K562 (cell line): ENCODE data around the gene MYLK3. TPM values are rescaled to one million over a fixed set of nuclear protein-coding genes. Genes with fewer than 3 reads are reported as not detected.

Experiments used
- ATAC-seq: fragments of 200-7000 bp; cut with Tn5 transposase; 3 replicates; pipeline ENCODE4 v1.9.1; 2020; ENCODE audit warnings: moderate library complexity
- BruUV-seq: library from RNA; stranded (reverse); fragments of 400-500 nt; replicated peaks from 2 replicates; lab custom pipeline; 2021; lab: Mats Ljungman, UMichigan
- CTCF ChIA-PET: fragments of 300-600 bp; formaldehyde crosslinking; extraction: SDS; loops from one replicate; lab custom pipeline; 2021; ENCODE audit warnings: low intra/inter-chr PET ratio; lab: Yijun Ruan, JAX
- POLR2A ChIA-PET: fragments of 300-600, 350-650 bp; sonication (Branson Sonifier 250); formaldehyde crosslinking; extraction: SDS; loops from one replicate; lab custom pipeline; 2021; ENCODE audit warnings: antibody characterized with exemption, inconsistent platforms; lab: Yijun Ruan, JAX
- DNase-seq, 4 experiments: peaks; one replicate each; pipeline versions ENCODE4 v3.0.0 to v3.0.0-alpha.2; 2011 to 2018; ENCODE audit warnings: low spot score in 3 of 4, mixed read lengths in 3 of 4; ENCODE audit errors: extremely low read depth in 1 of 4
- FAIRE-seq: peaks from 2 replicates; lab custom pipeline; 2011; peaks lifted over from hg19 to GRCh38; lab: Jason Lieb, UNC
- H2AFZ ChIP-seq: 2 replicates; pipeline ENCODE4 v1.6.0; 2011; ENCODE audit warnings: low read depth, low read length, control low read depth, inconsistent platforms
- H3K27ac ChIP-seq: fragments of 200-600 bp; 3 replicates; pipeline ENCODE4 v1.8.0; 2011; ENCODE audit warnings: low read depth, mild to moderate bottlenecking, control low read depth, inconsistent platforms, low read length, moderate library complexity, mixed read lengths; ENCODE audit errors: extremely low read depth
- H3K27me3 ChIP-seq, 2 experiments: fragments of 300-600 bp in 1 of 2; 2 replicates in 1 of 2; 3 replicates in 1 of 2; pipeline versions ENCODE4 v1.6.0 to v1.8.0; 2011; ENCODE audit warnings: inconsistent platforms in 2 of 2, low read length in 2 of 2, mild to moderate bottlenecking in 1 of 2, mixed read lengths in 1 of 2, moderate library complexity in 1 of 2; ENCODE audit not compliant: control insufficient read depth in 2 of 2, insufficient read depth in 2 of 2
- H3K36me3 ChIP-seq: fragments of 300-600 bp; 3 replicates; pipeline ENCODE4 v1.8.0; 2011; ENCODE audit warnings: mild to moderate bottlenecking, low read length, inconsistent platforms; ENCODE audit not compliant: control insufficient read depth, insufficient read depth
- H3K4me1 ChIP-seq, 2 experiments: fragments of 200-600 bp in 1 of 2; replicated peaks in 1 of 2; 2 replicates in 1 of 2; 3 replicates in 1 of 2; pipeline versions ENCODE4 v1.5.1 to v1.8.0; 2011; ENCODE audit warnings: inconsistent platforms in 2 of 2, low read length in 2 of 2, mild to moderate bottlenecking in 1 of 2, mixed read lengths in 1 of 2, moderate library complexity in 1 of 2; ENCODE audit not compliant: control insufficient read depth in 2 of 2, insufficient read depth in 2 of 2
- H3K4me2 ChIP-seq: 2 replicates; pipeline ENCODE4 v1.6.1; 2011; ENCODE audit warnings: low read length, control low read depth, inconsistent platforms, mixed read lengths; ENCODE audit not compliant: insufficient read depth
- H3K4me3 ChIP-seq: fragments of 200-600 bp; sonication (generic), shearing (Covaris generic); 2 replicates; pipeline ENCODE4 v1.5.1; 2016; ENCODE audit warnings: control low read depth, inconsistent platforms
- H3K79me2 ChIP-seq: fragments of 200-600 bp; 3 replicates; pipeline ENCODE4 v1.8.0; 2011; ENCODE audit warnings: low read length, inconsistent platforms; ENCODE audit not compliant: control insufficient read depth, insufficient read depth
- H3K9ac ChIP-seq, 2 experiments: 2 replicates each; pipeline versions ENCODE4 v1.6.0 to v1.6.1; 2011; ENCODE audit warnings: low read depth in 2 of 2, low read length in 2 of 2, control low read depth in 1 of 2, inconsistent platforms in 1 of 2, mild to moderate bottlenecking in 1 of 2, mixed read lengths in 1 of 2; ENCODE audit not compliant: insufficient read depth in 1 of 2
- H3K9me1 ChIP-seq: one replicate; pipeline ENCODE4 v1.6.0; 2011; ENCODE audit warnings: inconsistent platforms, mild to moderate bottlenecking, low read length, moderate library complexity; ENCODE audit not compliant: control insufficient read depth, insufficient read depth
- H3K9me3 ChIP-seq: replicated peaks from 2 replicates; pipeline ENCODE4 v1.5.1; 2011; ENCODE audit warnings: low read depth, low read length, inconsistent platforms; ENCODE audit not compliant: control insufficient read depth, insufficient read depth
- H4K20me1 ChIP-seq: replicated peaks from 2 replicates; pipeline ENCODE4 v1.6.1; 2011; ENCODE audit warnings: low read length, inconsistent platforms, mixed read lengths; ENCODE audit not compliant: control insufficient read depth, insufficient read depth
- JUNB ChIP-seq: fragments of 450-650 bp; formaldehyde crosslinking; conservative IDR thresholded peaks from 2 replicates; pipeline ENCODE4 v1.4.0; 2020; ENCODE audit warnings: mild to moderate bottlenecking
- MEF2A ChIP-seq: IDR thresholded peaks from 2 replicates; pipeline ENCODE4 v1.6.1; 2011; ENCODE audit warnings: low read depth, mild to moderate bottlenecking, low read length, moderate library complexity; ENCODE audit not compliant: control insufficient read depth
- ZC3H8 ChIP-seq: fragments of 450-650 bp; IDR thresholded peaks from 2 replicates; pipeline ENCODE4 v1.6.1; 2017
- ZKSCAN3 ChIP-seq: fragments of 250-450 bp; sonication (Bioruptor Pico); IDR thresholded peaks from 2 replicates; pipeline ENCODE4 v1.4.0; 2020
- ZNF282 ChIP-seq: sonication (generic); formaldehyde crosslinking; IDR thresholded peaks from 2 replicates; pipeline ENCODE4 v1.8.1; 2023; ENCODE audit warnings: missing genetic modification reagents
- ZNF551 ChIP-seq: fragments of 250-450 bp; sonication (Bioruptor Pico); IDR thresholded peaks from 2 replicates; pipeline ENCODE4 v1.5.0; 2021; ENCODE audit warnings: mild to moderate bottlenecking, moderate library complexity
- ZNF695 ChIP-seq: fragments of 450-650 bp; formaldehyde crosslinking; IDR thresholded peaks from 2 replicates; pipeline ENCODE4 v1.4.0; 2020; ENCODE audit warnings: mild to moderate bottlenecking, moderate library complexity
- ZNF778 ChIP-seq: fragments of 450-650 bp; formaldehyde crosslinking; IDR thresholded peaks from 2 replicates; pipeline ENCODE4 v1.4.0; 2020; ENCODE audit warnings: mild to moderate bottlenecking, moderate library complexity
- WGBS: fragments of 100-300 bp; shearing (Covaris generic); methylation state at CpG from one replicate; pipeline ENCODE4 v1.1.6; 2016; ENCODE audit warnings: low coverage, mixed read lengths; ENCODE audit not compliant: insufficient coverage; ENCODE audit errors: missing lambda C conversion rate; 5-methylcytosine and 5-hydroxymethylcytosine counted together
- in situ Hi-C: fragments of 300-500 bp; cut with MboI; formaldehyde crosslinking; loops from 4 replicates; pipeline ENCODE4 v1.15.0; 2018; ENCODE audit warnings: inconsistent platforms, mixed read lengths
- intact Hi-C: fragments of 100-400 bp; cut with micrococcal nuclease; formaldehyde crosslinking; loops from 2 replicates; pipeline ENCODE4 v1.14.2; 2022
- polyA plus RNA-seq, 8 experiments: library from polyadenylated mRNA; depleted of rRNA in 4 of 8; stranded (reverse) in 5 of 8; unstranded in 3 of 8; fragments of >200 nt; fragmentation: Nextera tagmentation in 2 of 8; fragmentation: Illumina TruSeq in 1 of 8; extraction: Ambion mirVana in 2 of 8; extraction: Trizol in 1 of 8; gene quantifications; 2 replicates each; pipeline versions ENCODE4 v1.2.1 to v1.2.3, GENCODE V29; 2011 to 2014; ENCODE audit warnings: inconsistent platforms in 1 of 8, missing spikeins in 1 of 8
- total RNA-seq, 7 experiments: library from RNA; depleted of rRNA in 6 of 7; stranded (reverse); fragments of >200 nt in 6 of 7; fragmentation: Illumina TruSeq in 2 of 7; extraction: Trizol in 2 of 7; gene quantifications; 2 replicates each; pipeline versions ENCODE4 v1.2.1 to v1.2.3, GENCODE V29; 2011 to 2021; ENCODE audit warnings: low replicate concordance in 1 of 7
- TF ChIP-seq, protein P1 (sequence below): fragments of 450-650 bp; IDR thresholded peaks from 2 replicates; pipeline ENCODE4 v1.6.1; 2016; ENCODE audit warnings: borderline replicate concordance
- TF ChIP-seq, protein P2 (sequence below): fragments of 450-650 bp; IDR thresholded peaks from 2 replicates; pipeline ENCODE4 v1.6.1; 2016; ENCODE audit warnings: missing biosample characterization, missing genetic modification characterization
- TF ChIP-seq, protein P3 (sequence below), 2 experiments: fragments of 150-350 bp in 1 of 2; IDR thresholded peaks; 2 replicates each; pipeline ENCODE4 v1.6.1; 2012 to 2016; ENCODE audit warnings: low read depth in 2 of 2, low read length in 2 of 2, mild to moderate bottlenecking in 1 of 2, moderate library complexity in 1 of 2

The MYLK3 gene
- total and polyA plus RNA-seq, 9 of the 15 experiments (the other 6 are each of a cell fraction or from before 2014, with no cell fraction given): 0.69 to 10.7 (median 4.7) TPM

DNA sequence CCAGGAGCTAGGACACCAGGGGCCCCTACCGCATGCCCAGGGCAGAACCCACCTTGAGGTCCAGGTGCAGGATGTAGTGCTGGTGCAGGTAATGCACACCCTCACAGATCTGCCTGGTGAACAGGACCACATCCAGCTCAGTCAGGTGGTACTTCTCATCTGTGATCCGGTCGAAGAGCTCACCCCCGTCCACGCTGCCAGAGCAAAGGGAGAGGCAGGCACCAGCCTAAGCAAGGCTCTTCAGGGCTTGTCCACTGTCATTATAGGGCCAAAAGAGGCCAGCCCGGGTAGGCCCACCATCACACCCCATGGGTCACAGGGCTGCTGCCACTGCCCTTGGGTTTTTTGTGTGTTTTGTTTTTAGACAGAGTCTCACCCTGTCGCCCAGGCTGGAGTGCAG, 21.0 kb downstream of the MYLK3 start:
- POLR2A ChIA-PET: interaction anchor here (1.4 kb wide), 1 partner anchor 10 kb away, joined by 4 read pairs; no protein-coding TSS in a partner anchor
- Histone ChIP-seq H3K4me3 (no peak overlapping the region), H3K27ac (no peak overlapping the region), H3K9me3 (peaks cover 2% of the 10 kb centered on the region; the same call in 1 of the 2 replicates), H3K4me1 (peaks cover 0 to 2% of the 10 kb centered on the region in 2 experiments; a peak in 1 of 5 replicates), H4K20me1 (no peaks in the 10 kb centered on the region), H3K79me2 (no peaks in the 10 kb centered on the region), H3K4me2 (no peak overlapping the region)
- DNase-seq (no peak), FAIRE-seq (no peak)
- no peak for TF ChIP-seq ZNF778 (CRISPR knock-in tag)
- no peak for TF ChIP-seq ZNF551 (CRISPR knock-in tag)
- no peak for TF ChIP-seq ZNF282
- no peak for TF ChIP-seq JUNB (CRISPR knock-in tag)
- no peak for TF ChIP-seq ZC3H8
- TF ChIP-seq, protein P1, sequence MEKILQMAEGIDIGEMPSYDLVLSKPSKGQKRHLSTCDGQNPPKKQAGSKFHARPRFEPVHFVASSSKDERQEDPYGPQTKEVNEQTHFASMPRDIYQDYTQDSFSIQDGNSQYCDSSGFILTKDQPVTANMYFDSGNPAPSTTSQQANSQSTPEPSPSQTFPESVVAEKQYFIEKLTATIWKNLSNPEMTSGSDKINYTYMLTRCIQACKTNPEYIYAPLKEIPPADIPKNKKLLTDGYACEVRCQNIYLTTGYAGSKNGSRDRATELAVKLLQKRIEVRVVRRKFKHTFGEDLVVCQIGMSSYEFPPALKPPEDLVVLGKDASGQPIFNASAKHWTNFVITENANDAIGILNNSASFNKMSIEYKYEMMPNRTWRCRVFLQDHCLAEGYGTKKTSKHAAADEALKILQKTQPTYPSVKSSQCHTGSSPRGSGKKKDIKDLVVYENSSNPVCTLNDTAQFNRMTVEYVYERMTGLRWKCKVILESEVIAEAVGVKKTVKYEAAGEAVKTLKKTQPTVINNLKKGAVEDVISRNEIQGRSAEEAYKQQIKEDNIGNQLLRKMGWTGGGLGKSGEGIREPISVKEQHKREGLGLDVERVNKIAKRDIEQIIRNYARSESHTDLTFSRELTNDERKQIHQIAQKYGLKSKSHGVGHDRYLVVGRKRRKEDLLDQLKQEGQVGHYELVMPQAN: no peak
- no peak for TF ChIP-seq MEF2A
- TF ChIP-seq ZKSCAN3 (CRISPR knock-in tag): no peak
- TF ChIP-seq ZNF695: no peak
- TF ChIP-seq, protein P2, sequence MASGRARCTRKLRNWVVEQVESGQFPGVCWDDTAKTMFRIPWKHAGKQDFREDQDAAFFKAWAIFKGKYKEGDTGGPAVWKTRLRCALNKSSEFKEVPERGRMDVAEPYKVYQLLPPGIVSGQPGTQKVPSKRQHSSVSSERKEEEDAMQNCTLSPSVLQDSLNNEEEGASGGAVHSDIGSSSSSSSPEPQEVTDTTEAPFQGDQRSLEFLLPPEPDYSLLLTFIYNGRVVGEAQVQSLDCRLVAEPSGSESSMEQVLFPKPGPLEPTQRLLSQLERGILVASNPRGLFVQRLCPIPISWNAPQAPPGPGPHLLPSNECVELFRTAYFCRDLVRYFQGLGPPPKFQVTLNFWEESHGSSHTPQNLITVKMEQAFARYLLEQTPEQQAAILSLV (tag): no peak
- TF ChIP-seq, protein P3, sequence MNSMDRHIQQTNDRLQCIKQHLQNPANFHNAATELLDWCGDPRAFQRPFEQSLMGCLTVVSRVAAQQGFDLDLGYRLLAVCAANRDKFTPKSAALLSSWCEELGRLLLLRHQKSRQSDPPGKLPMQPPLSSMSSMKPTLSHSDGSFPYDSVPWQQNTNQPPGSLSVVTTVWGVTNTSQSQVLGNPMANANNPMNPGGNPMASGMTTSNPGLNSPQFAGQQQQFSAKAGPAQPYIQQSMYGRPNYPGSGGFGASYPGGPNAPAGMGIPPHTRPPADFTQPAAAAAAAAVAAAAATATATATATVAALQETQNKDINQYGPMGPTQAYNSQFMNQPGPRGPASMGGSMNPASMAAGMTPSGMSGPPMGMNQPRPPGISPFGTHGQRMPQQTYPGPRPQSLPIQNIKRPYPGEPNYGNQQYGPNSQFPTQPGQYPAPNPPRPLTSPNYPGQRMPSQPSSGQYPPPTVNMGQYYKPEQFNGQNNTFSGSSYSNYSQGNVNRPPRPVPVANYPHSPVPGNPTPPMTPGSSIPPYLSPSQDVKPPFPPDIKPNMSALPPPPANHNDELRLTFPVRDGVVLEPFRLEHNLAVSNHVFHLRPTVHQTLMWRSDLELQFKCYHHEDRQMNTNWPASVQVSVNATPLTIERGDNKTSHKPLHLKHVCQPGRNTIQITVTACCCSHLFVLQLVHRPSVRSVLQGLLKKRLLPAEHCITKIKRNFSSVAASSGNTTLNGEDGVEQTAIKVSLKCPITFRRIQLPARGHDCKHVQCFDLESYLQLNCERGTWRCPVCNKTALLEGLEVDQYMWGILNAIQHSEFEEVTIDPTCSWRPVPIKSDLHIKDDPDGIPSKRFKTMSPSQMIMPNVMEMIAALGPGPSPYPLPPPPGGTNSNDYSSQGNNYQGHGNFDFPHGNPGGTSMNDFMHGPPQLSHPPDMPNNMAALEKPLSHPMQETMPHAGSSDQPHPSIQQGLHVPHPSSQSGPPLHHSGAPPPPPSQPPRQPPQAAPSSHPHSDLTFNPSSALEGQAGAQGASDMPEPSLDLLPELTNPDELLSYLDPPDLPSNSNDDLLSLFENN (IDR thresholded peaks at IDR 0.05; ENCODE audit: low read depth in 2 of 2, low read length in 2 of 2): no peak
- TF ChIP-seq, all 486 proteins: peak for 0
- Histone ChIP-seq H3K27me3 (no peaks in the 10 kb centered on the region), H3K9ac (no peak overlapping the region), H2AFZ (no peak overlapping the region), H3K9me1 (no peaks in the 10 kb centered on the region), H3K36me3 (no peaks in the 10 kb centered on the region; the same call in 2 of the 3 replicates)
- CTCF ChIA-PET: no interaction called here
- no peak for ATAC-seq
- intact Hi-C loops: no loop called here
- 77% methylated on average over 7 of the region's 7 CpGs for WGBS
- no TSS peak for BruUV-seq
- in situ Hi-C loops: no loop called here
